ENCODE measurements around the gene MSS51.

The MSS51 gene

DNA sequence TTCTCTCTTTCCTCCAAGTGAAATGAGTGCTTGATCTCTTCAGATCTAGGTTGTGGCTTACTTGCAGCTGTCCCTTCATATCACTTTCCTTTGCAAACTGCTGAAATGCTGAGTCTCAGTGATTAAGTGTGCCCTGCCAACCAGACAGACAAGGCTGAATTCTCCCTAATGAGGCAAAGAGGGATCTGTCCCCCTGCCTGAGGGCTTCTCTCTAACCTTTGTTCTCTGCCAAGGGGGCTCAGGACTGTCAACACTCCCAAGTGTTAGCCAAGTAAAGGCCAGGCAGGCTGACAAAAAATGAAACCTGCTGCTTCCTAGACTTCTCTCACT lies at the start of gene MSS51:
Gene MSS51, minus strand, starts transcription at position 24 of the 330 bp plus-strand sequence. CDS start 5,277 bp downstream, outside the sequence.
- DNase-seq (ENCODE audit: low read depth in 2 of 2), result no peak

DNA sequence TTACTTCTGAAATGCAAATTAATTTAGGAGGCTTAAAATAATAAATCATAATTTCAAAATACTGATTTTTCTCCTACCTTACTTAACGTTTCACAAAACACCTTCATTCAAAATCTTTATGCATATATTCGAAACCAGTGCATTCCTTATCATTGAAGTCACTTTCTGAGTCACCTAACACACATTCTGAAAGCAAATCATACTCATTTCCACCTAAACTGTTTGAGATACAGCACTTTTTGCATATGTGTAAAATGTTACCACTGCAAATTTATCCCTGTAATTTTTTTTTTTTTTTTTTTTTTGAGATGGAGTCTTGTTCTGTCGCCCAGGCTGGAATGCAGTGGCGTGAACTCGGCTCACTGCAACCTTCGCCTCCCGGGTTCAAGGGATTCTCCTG lies 46.8 kb upstream of the MSS51 start:
- peak in 1 of 2 experiments; percentile 21 for DNase-seq (ENCODE audit: low read depth in 2 of 2)

DNA sequence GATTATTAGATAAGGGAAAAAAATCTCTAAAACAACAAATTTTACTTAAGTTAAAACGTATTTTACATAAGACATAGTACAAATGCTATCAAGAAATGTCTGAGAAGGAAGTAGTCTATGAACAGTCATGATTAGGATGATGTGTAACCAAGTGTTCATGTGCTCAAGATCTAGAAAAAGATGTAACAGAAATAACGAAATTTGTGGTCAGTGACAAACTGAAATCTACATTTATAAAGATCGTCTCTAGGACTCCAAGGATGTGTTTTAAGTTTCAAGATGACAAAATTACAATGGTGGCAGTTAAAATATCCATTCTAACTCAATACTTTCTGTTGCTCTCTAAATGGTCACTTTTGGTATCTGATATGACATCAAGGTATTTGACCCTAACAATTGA lies 45.3 kb upstream of the MSS51 start:
- no peak for DNase-seq (ENCODE audit: low read depth in 2 of 2)

DNA sequence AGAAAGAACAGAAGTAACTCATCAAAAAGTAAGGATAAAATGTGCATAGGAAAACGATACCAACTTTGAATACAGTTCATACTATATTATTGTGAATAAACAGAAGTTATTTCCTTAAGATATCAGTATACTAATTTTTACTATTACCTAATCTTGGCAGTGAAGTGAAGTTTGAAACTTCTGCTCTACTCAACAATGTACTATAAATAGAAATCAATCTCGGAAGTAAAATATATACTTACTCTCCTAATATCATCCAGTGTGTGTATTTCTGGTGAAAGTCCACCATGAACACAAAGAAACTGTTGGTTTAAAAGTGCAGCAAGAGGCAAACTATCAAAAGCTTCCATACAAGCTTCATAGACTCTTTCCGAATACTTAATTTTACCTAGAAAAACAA lies 37.9 kb upstream of the MSS51 start:
- no peak for DNase-seq (ENCODE audit: low read depth in 2 of 2)

DNA sequence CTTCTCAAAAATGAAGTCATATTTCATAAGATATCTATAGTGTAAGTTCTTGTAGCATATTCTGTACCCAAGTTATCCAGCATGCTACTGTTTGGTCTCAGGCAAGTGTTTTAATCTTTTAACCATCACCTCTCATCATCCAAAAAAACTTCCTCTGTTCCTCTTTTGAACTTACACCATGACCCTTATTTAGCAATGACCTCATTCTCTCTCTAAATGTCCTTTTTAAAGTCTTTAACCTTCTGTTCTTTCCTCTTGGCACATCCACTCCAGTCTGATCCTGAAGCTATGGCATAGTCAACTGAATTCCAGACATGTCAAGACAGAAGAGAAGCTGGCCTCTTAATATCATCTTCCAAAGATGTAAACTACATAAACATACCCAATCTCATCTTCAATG lies 36.2 kb upstream of the MSS51 start:
- no peak for DNase-seq (ENCODE audit: low read depth in 2 of 2)

DNA sequence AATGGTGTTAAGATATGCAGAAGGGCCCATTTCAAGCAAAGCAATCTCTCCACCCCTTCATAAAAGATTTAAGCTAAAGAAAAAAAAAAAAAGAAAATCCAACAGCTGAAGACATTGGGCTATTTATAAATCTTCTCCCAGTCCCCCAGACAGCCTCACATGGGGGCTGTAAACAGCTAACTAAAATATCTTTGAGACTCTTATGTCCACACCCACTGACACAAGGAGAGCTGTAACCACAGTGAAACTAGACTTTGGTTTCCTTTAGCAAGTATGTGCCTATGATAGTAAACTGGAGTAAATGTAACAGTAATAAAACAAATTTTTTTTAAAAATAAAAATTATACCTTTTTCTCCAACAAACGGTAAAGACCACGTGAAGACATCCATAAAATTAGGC lies 33.8 kb upstream of the MSS51 start:
- no peak for DNase-seq (ENCODE audit: low read depth in 2 of 2)

DNA sequence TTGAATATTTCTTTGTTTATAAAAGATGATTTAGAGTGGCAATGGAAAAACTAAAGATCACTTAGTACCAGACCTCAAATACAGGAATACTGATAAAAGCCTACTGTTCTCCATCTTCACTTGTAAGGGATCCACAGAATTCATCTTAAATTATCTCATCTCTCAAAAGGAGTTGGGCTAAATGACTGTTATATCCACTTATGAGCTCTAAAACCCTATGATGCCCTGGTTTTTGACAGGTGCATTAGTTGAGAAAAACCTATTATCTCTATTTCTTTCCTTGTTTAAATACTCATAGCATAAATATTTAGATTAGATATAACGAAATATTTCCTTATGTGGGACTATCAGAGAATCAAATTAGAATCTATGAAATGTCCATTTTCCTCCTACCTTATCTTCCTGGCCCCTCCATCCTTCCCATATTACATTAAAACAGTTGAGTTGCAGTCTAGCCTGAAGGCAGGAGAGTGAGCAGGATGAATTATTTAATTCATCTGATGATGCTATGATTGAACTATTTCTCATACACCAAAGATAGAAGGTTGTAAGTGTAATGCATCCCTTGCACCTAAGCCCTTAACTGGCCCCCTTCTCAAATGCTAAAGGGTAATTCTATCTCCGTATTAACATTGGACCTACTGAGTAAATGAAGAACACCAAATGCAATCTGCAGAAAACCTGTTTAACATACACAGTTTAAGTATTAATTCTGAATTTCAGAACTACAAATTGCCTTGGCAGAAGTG lies 32.8 kb upstream of the MSS51 start:
- no peak for DNase-seq (ENCODE audit: low read depth in 2 of 2)

DNA sequence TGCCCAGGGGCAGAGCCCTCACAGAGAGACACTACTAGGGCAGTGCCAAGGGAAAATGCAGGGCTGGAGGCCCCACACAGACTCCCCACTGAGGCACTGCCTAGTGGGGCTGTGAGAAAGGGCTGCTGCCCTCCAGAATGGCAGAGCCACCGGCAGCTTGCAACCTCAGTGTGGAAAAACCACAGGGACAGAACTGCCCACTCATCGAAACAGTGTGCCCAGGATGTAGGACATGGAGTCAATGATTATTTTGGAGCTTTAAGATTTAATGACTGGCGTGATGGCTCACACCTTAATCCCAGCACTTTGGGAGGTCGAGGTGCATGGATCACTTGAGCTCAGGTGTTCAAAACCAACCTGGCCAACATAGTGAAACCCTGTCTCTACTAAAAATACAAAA lies 27.5 kb upstream of the MSS51 start:
- no peak for DNase-seq (ENCODE audit: low read depth in 2 of 2)

DNA sequence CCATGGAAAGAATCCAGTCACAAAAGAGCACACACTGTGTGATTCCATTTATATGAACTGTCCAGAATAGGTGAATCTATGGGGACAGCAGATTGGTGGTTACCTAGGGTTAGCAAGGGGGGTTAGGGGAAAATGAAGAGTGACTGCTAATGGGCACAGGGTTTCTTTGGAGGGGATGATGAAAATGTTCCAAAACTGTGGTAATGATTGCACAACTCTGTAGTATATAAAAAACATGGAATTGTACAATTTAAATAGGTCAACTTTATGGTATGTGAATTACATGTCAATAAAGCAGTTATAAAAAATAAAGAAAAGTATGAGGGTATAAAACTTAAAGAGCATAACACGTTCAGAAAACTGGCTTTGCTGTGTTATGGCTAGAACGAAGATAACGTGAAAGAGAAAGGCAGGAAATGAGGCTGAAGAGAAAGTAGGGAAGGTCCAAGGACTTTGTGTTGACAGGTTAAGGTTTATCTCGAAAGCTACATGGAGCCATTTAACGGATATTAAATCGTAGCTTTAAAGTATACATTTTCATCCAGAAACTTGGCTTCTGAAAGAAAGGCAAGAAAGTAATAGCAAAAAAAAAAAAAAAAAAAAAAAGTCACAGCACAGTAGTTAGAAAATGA lies 26.4 kb upstream of the MSS51 start:
- peak; percentile 13 to 15 for DNase-seq (ENCODE audit: low read depth in 2 of 2)

DNA sequence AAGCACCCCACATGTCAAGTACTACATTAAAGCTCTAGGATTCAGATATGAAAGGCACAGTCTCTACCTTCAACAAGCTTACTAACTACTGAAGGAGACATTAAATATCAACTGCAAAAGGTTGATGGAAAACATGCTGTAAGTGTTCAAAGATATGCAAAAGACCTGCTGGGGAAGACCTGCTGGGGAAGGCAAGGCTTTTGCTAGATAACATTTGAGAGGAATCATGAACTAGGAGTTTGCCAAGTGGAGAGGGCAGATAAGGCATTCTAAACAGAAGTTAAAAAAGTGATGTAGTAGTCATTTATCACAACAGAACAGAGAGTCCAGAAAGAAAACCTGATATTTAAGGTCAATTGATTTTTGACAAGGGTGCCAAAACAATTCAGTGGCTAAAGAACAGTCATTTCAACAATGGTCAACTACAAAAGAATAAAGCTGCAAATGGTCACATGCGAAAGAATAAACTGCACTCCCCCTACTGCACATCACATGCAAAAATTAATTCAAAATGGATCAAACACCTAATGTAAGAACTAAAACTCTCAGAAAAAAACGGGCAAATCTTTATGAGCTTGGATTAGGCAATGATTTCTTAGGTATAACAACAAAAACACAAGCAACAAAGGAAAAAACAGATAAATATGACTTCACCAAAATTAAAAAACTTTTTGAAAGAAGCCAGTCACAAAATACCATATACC lies 23.0 kb upstream of the MSS51 start:
- no peak for DNase-seq (ENCODE audit: low read depth in 2 of 2)

DNA sequence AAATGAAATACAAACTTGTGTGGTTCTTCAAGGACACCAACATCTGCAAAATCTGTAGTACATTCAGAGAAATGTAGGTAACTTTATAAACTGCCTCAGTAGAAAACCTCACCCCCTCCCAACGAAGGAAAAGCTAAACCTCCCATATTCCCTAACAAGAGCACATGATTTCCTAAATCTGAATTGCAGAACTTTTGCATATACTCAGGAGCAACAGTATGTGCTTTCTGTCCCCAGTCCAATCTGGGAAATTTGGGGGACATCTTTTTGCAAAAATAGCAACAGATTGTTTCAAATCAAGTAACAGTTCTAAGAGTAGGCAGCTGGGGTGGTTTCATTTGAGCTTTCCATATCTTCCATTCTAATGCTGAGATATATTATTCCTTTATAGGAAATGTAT lies 15.8 kb upstream of the MSS51 start:
- no peak for DNase-seq (ENCODE audit: low read depth in 2 of 2)

DNA sequence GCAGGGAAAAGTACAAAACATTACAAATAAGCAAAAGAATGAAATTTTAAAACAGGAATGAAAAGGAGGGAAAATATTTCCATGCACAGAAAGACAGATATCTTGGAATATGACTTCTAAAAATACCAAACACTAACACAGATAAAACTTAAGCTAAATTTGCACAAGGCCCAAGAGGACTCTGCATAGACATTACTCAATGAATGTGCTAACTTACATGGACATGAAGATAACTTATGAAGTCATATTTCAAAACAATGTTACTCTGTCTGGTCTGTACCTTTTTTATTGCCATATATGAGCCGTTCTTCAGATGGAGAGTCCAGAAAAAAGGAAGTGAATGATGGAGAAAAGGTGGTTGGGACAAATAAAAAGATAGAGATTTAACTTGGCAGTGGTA lies 15.0 kb upstream of the MSS51 start:
- DNase-seq (ENCODE audit: low read depth in 2 of 2), result no peak

DNA sequence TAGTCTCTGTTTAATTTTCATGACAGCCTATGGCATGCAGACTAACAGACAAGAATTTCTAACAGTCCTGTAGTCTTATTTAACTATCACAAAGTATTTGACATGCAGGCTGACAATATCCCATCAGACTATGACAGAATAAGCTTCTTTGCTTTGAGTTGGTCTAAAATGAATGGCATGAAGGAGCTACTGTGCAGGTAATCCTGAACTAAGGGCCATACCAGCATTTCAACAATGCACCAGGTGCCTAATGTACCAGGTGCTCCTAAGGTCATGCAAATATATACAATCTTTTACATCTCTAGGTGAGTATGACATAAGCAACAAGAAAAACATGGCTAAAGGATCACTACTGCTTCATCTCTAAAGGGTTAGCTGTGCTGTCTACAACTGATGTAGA lies 13.6 kb upstream of the MSS51 start:
- DNase-seq (ENCODE audit: low read depth in 2 of 2), result no peak

DNA sequence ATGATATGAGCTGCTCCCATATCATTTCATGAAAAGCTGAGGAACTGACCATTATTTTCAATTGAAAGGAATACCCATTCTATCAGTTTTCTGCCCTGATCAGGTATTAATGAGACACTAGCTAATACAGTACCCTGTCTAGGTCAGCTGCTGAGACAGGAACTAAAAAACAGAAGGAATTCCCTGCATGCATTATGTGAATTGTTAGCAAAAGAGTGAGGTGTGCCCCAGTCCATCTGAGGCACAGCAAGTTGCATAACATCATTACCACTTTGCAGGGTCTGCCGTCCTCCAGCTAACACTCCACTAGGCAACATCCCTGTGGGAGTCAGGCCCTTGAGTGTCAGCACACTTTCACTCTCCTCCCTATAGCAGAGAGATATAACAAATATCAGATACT lies 11.1 kb upstream of the MSS51 start:
- DNase-seq (ENCODE audit: low read depth in 2 of 2), result no peak

DNA sequence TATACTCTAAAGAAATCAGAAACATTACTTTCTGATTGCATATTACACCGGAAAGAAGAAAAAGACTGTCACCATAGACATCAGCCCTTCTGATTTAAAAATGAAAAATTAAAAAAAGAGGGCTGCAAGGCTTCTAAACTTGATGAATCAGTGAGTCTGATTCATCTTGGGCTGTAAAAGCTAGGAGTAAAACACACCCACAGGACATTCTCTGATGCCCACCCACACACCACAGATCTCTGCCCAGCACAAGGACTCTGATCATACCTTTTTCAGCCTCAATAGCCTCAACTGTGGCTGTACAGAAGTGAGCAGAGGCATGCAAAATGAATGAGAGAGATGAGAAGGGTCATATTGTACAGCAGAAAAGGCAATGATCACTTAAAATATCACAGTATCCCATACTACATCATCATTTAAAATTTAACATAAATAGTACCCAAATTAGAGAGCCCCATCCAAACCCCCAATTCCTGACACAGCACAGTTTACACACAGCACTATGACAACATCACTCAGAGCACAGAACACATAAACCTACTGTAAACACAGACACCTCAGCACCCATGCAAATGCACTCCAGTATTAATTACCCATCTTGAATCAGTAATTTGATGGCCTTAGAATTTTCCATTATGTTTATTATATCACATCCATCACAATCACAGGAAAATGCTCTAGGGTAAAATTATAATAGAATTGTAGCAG lies 6.4 kb upstream of the MSS51 start:
- peak; percentile 16 to 30 for DNase-seq (ENCODE audit: low read depth in 2 of 2)

DNA sequence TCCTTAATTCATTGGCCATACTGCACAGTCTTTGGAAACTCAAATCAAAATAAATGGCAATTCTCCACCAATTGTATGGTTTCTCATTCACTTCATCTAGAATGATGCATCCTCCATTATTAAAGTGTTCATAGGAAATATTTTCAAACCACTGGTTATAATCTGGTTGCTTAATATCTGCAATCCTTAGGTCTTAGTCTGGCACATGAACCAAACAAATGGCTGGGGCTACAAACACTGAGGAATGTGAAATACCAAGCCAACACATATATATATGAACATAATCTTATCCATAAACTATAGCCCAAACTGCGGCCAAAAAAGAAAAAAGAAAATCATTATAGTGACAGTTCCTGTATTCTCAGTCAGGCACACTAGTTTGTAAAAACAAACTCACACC lies 5.7 kb upstream of the MSS51 start:
- peak; percentile 14 to 32 for DNase-seq (ENCODE audit: low read depth in 2 of 2)

DNA sequence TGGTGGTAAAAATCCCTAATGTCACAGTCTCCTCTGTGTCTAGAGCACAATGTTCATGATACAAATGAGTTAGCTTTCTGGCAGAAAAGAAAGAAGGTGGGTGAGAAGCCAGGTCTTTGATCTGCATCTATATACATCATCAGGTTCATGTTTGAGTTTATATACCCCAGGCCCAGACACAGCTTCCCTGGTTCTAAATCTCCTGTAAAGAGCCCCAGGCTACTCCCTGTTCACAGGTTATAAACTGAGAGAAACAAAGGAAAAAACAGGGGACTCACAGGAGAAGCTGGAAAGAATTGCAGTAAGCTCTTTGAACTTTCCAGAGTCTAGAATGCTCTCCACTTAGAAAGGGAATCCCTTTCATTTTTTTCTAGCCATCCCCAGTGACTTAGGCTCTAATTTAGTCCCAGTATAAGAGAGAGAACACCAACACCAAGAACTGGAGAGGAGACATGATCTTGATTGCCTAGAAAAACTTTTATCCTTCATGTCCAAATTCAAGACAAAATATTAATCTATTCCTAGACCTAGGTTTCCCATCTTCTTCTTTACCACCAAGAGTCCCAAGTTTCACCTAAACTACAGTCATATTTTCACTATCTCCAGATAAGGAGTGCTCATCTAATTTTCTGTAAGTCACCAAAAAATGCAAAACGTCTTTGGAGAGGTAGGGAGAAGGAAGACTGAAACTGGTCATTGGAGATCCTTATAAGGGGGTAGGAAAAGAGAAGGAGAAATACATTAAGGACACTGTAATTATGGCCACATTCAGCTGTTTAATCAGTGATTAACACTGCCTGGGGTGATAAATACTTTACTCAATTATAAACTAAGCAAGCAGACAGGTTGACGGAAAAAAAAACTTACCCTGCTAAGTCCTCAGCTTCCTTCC lies 469 bp downstream of the MSS51 start:
- no peak for DNase-seq (ENCODE audit: low read depth in 2 of 2)

DNA sequence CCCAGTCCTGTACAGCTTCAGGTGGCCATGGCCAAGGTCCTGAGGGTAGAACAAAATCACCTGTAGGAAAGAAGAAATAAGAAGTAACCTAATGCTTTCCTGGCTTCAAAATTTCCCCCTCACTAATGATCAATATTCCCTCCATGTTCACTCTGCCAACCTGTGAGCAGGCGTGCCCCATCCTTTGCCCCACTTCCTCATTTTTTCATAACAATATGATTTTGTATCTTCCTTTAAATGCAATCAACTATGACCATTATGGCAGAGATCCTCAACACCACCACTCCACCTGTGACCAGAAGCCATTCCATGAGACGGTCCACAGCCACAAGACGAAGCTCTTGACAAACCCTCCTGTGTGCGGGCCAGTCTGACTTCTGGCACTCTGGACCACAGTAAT lies 7.0 kb downstream of the MSS51 start:
- DNase-seq (ENCODE audit: low read depth in 2 of 2), result no peak

DNA sequence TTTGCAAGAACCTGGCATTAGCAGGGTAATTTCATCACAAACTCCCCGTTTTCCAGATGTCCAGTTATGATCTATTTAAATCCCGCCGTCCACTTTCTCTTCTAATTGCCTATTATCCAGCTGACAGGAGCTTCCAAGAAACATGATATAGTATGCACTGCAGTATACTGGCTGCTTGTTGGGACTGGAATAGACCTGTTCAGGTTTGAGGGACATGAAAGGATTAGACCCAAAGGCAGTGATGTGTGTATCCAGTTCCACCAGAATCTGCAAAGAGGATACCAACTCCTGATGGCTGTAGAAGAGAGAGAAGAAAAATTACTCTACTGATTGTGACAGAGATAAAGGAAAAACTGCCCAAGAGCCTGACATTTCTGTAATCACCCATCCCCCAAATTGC lies 8.9 kb downstream of the MSS51 start:
- DNase-seq (ENCODE audit: low read depth in 2 of 2), result no peak

DNA sequence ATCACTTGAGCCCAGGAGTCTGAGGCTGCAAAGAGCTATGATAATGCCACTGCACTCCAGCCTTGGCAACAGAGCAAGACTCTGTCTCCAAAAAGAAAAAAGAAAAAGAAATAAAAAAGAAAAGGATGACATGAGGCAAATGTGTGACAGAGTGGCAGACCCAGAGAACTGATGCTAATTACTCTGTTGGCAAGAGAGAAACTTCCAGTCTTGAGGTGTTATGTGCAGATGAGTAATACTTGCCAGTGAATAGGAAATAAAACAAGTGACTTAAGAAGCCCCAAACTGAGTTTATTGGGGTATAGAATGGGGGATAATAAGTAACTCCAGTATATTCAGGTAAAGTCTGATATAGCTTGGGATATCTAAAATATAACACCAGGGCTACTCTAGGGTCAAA lies 10.1 kb downstream of the MSS51 start:
- no peak for DNase-seq (ENCODE audit: low read depth in 2 of 2)

DNA sequence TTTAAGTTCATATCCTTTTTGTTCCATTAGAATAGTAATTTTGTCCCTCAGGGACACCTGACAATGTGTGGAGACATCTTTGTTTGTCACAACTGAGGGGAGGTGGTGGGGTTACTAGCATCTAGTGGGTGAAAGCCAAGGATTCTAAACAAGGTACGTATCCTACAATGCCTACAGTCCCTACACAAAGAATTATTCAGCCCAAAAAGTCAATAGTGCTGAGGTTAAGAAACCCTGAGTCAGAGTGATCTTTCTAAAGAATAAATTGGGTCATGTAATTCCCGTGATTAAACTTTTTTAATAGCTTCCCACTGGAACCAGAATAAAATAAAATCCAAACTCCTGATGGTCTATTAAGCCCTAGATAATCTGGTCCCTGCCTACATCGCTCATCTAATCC lies 16.8 kb downstream of the MSS51 start:
- no peak for DNase-seq (ENCODE audit: low read depth in 2 of 2)
